CD8-positive, alpha-beta memory T cell (primary cell): ENCODE data around the gene DRC1. TPM values are rescaled to one million over a fixed set of nuclear protein-coding genes. Genes with fewer than 3 reads are reported as not detected.

Source experiments
- CTCF ChIA-PET: fragments of 350-600 bp; sonication (Branson Sonifier 250); formaldehyde crosslinking; loops from one replicate; lab custom pipeline; 2021; ENCODE audit warnings: antibody characterized with exemption; lab: Charles Lee
- POLR2A ChIA-PET: fragments of 350-600 bp; sonication (Branson Sonifier 250); formaldehyde crosslinking; loops from one replicate; lab custom pipeline; 2021; ENCODE audit warnings: antibody characterized with exemption; lab: Charles Lee
- DNase-seq, 5 donors: peaks; one replicate each; pipeline versions ENCODE4 v3.0.0 to v3.0.0-alpha.2; 2020 to 2022; ENCODE audit warnings: mixed read lengths in 1 of 5
- H3K27ac ChIP-seq: one replicate; pipeline ENCODE4 v1.7.0; 2013; ENCODE audit warnings: low read depth, mild to moderate bottlenecking, low read length, moderate library complexity
- H3K27me3 ChIP-seq: 2 replicates; pipeline ENCODE4 v1.7.0; 2013; ENCODE audit warnings: low read length, mild to moderate bottlenecking; ENCODE audit not compliant: insufficient read depth, poor library complexity, severe bottlenecking
- H3K36me3 ChIP-seq: 2 replicates; pipeline ENCODE4 v1.7.0; 2013; ENCODE audit warnings: mild to moderate bottlenecking, low read length, moderate library complexity; ENCODE audit not compliant: insufficient read depth
- H3K4me1 ChIP-seq: 2 replicates; pipeline ENCODE4 v1.7.0; 2013; ENCODE audit warnings: mild to moderate bottlenecking, low read length, moderate library complexity; ENCODE audit not compliant: insufficient read depth
- H3K4me3 ChIP-seq: 2 replicates; pipeline ENCODE4 v1.7.0; 2013; ENCODE audit warnings: mild to moderate bottlenecking, low read length
- H3K9me3 ChIP-seq: 2 replicates; pipeline ENCODE4 v1.7.0; 2013; ENCODE audit warnings: mild to moderate bottlenecking, low read length
- H3K27ac Mint-ChIP-seq, 8 donors: one replicate each; pipeline ENCODE4 v1.8.0; 2020 to 2021; ENCODE audit warnings: mixed read lengths in 8 of 8, mild to moderate bottlenecking in 6 of 8, inconsistent platforms in 3 of 8, moderate library complexity in 3 of 8
- H3K27me3 Mint-ChIP-seq, 2 donors: one replicate each; pipeline ENCODE4 v1.8.0; 2020 to 2021; ENCODE audit warnings: mixed read lengths in 2 of 2, mild to moderate bottlenecking in 1 of 2, moderate library complexity in 1 of 2
- H3K36me3 Mint-ChIP-seq, 3 donors: one replicate each; pipeline ENCODE4 v1.8.0; 2020 to 2021; ENCODE audit warnings: mixed read lengths in 3 of 3, inconsistent platforms in 1 of 3, mild to moderate bottlenecking in 1 of 3
- H3K4me1 Mint-ChIP-seq, 3 donors: one replicate each; pipeline ENCODE4 v1.8.0; 2020 to 2021; ENCODE audit warnings: mixed read lengths in 3 of 3, inconsistent platforms in 1 of 3, mild to moderate bottlenecking in 1 of 3
- H3K4me3 Mint-ChIP-seq, 7 donors: one replicate each; pipeline ENCODE4 v1.8.0; 2020 to 2021; ENCODE audit warnings: mixed read lengths in 7 of 7, mild to moderate bottlenecking in 6 of 7, moderate library complexity in 4 of 7, inconsistent platforms in 2 of 7
- H3K9me3 Mint-ChIP-seq, 5 donors: one replicate each; pipeline ENCODE4 v1.8.0; 2020 to 2022; ENCODE audit warnings: mixed read lengths in 5 of 5, mild to moderate bottlenecking in 3 of 5, moderate library complexity in 2 of 5, inconsistent platforms in 1 of 5
- polyA plus RNA-seq: library from polyadenylated mRNA; unstranded; fragments of 300-500 nt; fragmentation: Illumina TruSeq; gene quantifications from one replicate; pipeline ENCODE4 v1.2.3, GENCODE V29; 2021
- total RNA-seq, 2 experiments: library from RNA; stranded (reverse); gene quantifications; one replicate each; pipeline ENCODE4 v1.2.3, GENCODE V29; 2021

The DRC1 gene
- total and polyA plus RNA-seq, 3 experiments from 2014 or later, result not detected

GRCh38 chr2:26469092-26469710 lies 67.5 kb downstream of the DRC1 start:
- CTCF ChIA-PET, result no interaction called here
- Histone ChIP-seq H3K27me3 (no peaks in the 10 kb centered on the region), H3K4me3 (peak overlapping the region; percentile 5), H3K9me3 (peaks cover 6% of the 10 kb centered on the region), H3K27ac (no peak overlapping the region), H3K4me1 (no peaks in the 10 kb centered on the region), H3K36me3 (no peaks in the 10 kb centered on the region)
- Mint-ChIP-seq H3K27ac (no peak overlapping the region), H3K27me3 (no peaks in the 10 kb centered on the region), H3K4me1 (no peaks in the 10 kb centered on the region), H3K4me3 (no peak overlapping the region), H3K9me3 (peaks cover 0 to 13% (median 10%) of the 10 kb centered on the region in 5 donors), H3K36me3 (peaks cover 0 to 12% (median 0%) of the 10 kb centered on the region in 3 donors)
- DNase-seq, result peak in 1 of 5 donors; percentile 34
- POLR2A ChIA-PET, result no interaction called here

DNA sequence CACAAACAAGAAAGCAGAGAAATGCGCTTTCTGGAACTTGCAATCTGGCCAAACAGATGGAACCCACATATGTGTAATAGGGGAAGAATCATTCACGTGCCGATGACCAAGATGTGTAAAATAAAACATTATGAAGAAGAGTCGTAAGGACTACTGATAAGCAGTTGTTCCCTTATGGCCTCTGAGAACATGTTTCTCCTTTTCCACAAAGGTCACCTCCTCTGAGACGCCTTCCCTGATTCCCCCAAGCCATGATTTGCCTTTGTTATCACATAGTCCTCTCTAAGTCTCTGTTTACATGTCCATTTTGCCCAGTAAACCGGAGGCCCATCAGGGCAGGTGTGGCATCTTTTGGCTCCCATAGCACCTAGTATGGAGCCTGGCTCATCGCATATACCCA lies 68.2 kb downstream of the DRC1 start:
- Mint-ChIP-seq H3K36me3 (peaks cover 0 to 12% (median 0%) of the 10 kb centered on the region in 3 donors), H3K4me3 (no peak overlapping the region), H3K27ac (peak overlapping the region in 1 of 8 donors; percentile 47), H3K9me3 (peaks cover 0 to 13% (median 10%) of the 10 kb centered on the region in 5 donors), H3K27me3 (no peaks in the 10 kb centered on the region), H3K4me1 (no peaks in the 10 kb centered on the region)
- ChIA-PET CTCF (interaction anchor here (1.2 kb wide), 1 partner anchor 108 kb away, joined by 6 read pairs; no protein-coding TSS in a partner anchor), POLR2A (no interaction called here)
- Histone ChIP-seq H3K36me3 (no peaks in the 10 kb centered on the region), H3K27me3 (no peaks in the 10 kb centered on the region), H3K4me3 (no peak overlapping the region), H3K27ac (no peak overlapping the region), H3K4me1 (no peaks in the 10 kb centered on the region), H3K9me3 (peaks cover 6% of the 10 kb centered on the region)
- no peak for DNase-seq

DNA sequence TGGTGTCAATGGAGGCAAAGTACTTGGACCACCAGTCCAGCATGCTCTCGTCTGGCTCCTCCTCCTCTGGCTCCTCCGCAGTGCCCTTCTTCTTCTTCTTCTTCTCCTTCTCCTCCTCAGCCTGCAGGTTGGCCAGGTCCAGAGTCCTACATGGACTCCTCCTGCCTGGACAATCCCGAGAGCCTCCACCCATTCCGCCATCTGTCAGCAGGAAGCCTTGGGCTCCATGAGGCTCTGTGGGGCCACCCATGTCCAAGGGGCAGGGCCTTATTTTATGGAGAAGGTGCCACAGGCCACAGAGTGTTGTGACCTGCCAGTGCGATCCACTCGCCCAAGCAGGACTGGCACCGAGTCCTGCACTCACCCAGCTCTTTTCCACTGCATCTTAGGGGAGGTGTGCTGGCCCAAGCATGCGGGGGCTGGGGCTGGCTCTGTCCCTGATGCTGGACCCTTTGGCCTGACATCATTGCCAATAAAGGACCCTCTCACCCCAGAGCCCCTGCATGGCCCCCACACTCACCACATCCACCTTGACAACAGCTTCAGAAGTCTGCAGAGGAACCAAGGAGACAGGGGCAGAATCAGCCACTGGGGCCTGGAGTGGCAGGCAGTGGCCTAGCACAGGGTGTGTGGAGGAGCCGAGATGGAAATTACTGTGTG lies 69.0 kb downstream of the DRC1 start:
- Histone ChIP-seq H3K4me1 (no peaks in the 10 kb centered on the region), H3K9me3 (peaks cover 6% of the 10 kb centered on the region), H3K36me3 (no peaks in the 10 kb centered on the region), H3K27me3 (no peaks in the 10 kb centered on the region), H3K4me3 (no peak overlapping the region), H3K27ac (no peak overlapping the region)
- DNase-seq, result no peak
- H3K4me3 Mint-ChIP-seq, result no peak overlapping the region
- POLR2A ChIA-PET, result no interaction called here
- no peaks in the 10 kb centered on the region for H3K4me1 Mint-ChIP-seq
- H3K27me3 Mint-ChIP-seq, result no peaks in the 10 kb centered on the region
- peaks cover 0 to 12% (median 0%) of the 10 kb centered on the region in 3 donors for H3K36me3 Mint-ChIP-seq
- peaks cover 0 to 13% (median 10%) of the 10 kb centered on the region in 5 donors for H3K9me3 Mint-ChIP-seq
- no peak overlapping the region for H3K27ac Mint-ChIP-seq
- CTCF ChIA-PET, result interaction anchor here (1.2 kb wide), 1 partner anchor 107 kb away, joined by 6 read pairs; no protein-coding TSS in a partner anchor

- peaks cover 0 to 12% (median 0%) of the 10 kb centered on the region in 3 donors for H3K36me3 Mint-ChIP-seq
- ChIA-PET CTCF (no interaction called here), POLR2A (no interaction called here)
- H3K27me3 Mint-ChIP-seq, result no peaks in the 10 kb centered on the region
- H3K4me1 Mint-ChIP-seq, result no peaks in the 10 kb centered on the region
- no peak overlapping the region for H3K4me3 ChIP-seq
- DNase-seq, result no peak
- no peaks in the 10 kb centered on the region for H3K4me1 ChIP-seq
- H3K27me3 ChIP-seq, result no peaks in the 10 kb centered on the region
- no peak overlapping the region for H3K27ac Mint-ChIP-seq
- H3K36me3 ChIP-seq, result no peaks in the 10 kb centered on the region
- no peak overlapping the region for H3K27ac ChIP-seq
- peaks cover 6% of the 10 kb centered on the region for H3K9me3 ChIP-seq
- H3K4me3 Mint-ChIP-seq, result no peak overlapping the region
- H3K9me3 Mint-ChIP-seq, result peaks cover 0 to 13% (median 10%) of the 10 kb centered on the region in 5 donors
Measured at GRCh38 chr2:26471289-26471688, 69.6 kb downstream of the DRC1 start.

GRCh38 chr2:26471766-26472706 lies 70.3 kb downstream of the DRC1 start:
- Histone ChIP-seq H3K36me3 (no peaks in the 10 kb centered on the region), H3K27me3 (no peaks in the 10 kb centered on the region), H3K4me1 (no peaks in the 10 kb centered on the region), H3K4me3 (no peak overlapping the region), H3K27ac (no peak overlapping the region), H3K9me3 (peaks cover 6% of the 10 kb centered on the region)
- CTCF ChIA-PET, result no interaction called here
- H3K4me3 Mint-ChIP-seq, result no peak overlapping the region
- no peak overlapping the region for H3K27ac Mint-ChIP-seq
- H3K27me3 Mint-ChIP-seq, result no peaks in the 10 kb centered on the region
- H3K9me3 Mint-ChIP-seq, result peaks cover 0 to 13% (median 10%) of the 10 kb centered on the region in 5 donors
- POLR2A ChIA-PET, result no interaction called here
- peaks cover 0 to 12% (median 0%) of the 10 kb centered on the region in 3 donors for H3K36me3 Mint-ChIP-seq
- H3K4me1 Mint-ChIP-seq, result no peaks in the 10 kb centered on the region
- DNase-seq, result no peak

DNA sequence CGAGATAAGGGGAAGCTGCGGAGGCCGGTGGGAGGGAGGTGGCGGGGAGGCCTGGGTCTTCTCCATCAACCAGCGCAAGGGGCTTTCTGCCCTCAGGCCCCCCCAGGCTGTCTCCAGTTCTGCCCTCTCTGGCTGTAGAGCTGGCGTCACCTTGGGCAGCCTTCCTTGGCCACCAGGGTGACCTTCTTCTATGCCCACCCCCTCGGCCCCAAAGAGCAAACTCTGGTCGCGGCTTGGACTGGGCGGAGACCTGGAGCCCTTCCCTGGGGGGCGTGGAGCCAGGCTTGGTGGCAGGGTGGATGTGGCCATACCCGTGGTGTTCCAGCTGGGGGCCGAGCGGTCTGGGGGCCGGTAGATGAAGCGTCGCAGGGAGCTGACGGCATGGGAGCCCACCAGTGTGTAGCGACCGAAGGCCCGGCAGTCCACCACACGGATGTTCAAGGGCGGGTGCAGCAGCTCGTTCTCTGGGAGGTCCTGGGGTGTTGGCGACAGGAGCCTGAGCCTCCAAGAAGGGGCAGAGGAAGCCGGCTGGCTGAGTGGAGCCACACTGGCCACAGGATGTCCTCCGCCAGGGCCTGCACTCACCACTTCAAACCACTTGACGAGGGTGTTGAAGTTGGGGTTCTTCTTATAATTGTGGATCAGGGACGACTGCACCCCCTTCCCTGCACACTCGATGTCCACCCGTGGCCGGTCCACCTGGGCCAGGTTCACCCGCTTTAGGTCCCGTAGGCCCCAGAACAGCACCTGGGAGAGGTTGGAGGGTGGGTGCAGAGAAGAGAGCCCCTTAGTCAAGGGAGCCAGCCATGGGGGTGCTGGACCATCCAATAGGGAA lies 71.3 kb downstream of the DRC1 start:
- Histone ChIP-seq H3K36me3 (no peaks in the 10 kb centered on the region), H3K9me3 (peaks cover 6% of the 10 kb centered on the region), H3K27me3 (no peaks in the 10 kb centered on the region), H3K27ac (no peak overlapping the region), H3K4me3 (no peak overlapping the region), H3K4me1 (no peaks in the 10 kb centered on the region)
- Mint-ChIP-seq H3K27ac (no peak overlapping the region), H3K9me3 (peaks cover 0 to 13% (median 10%) of the 10 kb centered on the region in 5 donors), H3K4me1 (peaks cover 3 to 6% (median 4%) of the 10 kb centered on the region in 3 donors), H3K36me3 (peaks cover 0 to 12% (median 0%) of the 10 kb centered on the region in 3 donors), H3K27me3 (no peaks in the 10 kb centered on the region), H3K4me3 (no peak overlapping the region)
- ChIA-PET CTCF (no interaction called here), POLR2A (interaction anchor here (0.6 kb wide), 1 partner anchor 281 kb away, joined by 5 read pairs; no protein-coding TSS in a partner anchor)
- peak in 1 of 5 donors; percentile 45 for DNase-seq

GRCh38 chr2:26473796-26474195 lies 72.1 kb downstream of the DRC1 start:
- ChIA-PET CTCF (no interaction called here), POLR2A (no interaction called here)
- H3K27me3 ChIP-seq, result no peaks in the 10 kb centered on the region
- Mint-ChIP-seq H3K27ac (no peak overlapping the region), H3K4me1 (peaks cover 3 to 6% (median 4%) of the 10 kb centered on the region in 3 donors), H3K36me3 (peaks cover 0 to 9% (median 0%) of the 10 kb centered on the region in 3 donors), H3K4me3 (no peak overlapping the region), H3K9me3 (peaks cover 0 to 11% (median 10%) of the 10 kb centered on the region in 5 donors), H3K27me3 (no peaks in the 10 kb centered on the region)
- DNase-seq, result no peak
- no peak overlapping the region for H3K27ac ChIP-seq
- no peaks in the 10 kb centered on the region for H3K4me1 ChIP-seq
- peaks cover 6% of the 10 kb centered on the region for H3K9me3 ChIP-seq
- no peak overlapping the region for H3K4me3 ChIP-seq
- H3K36me3 ChIP-seq, result no peaks in the 10 kb centered on the region
